ENCODE results near the gene EPN2. TPM values are rescaled to one million over a fixed set of nuclear protein-coding genes. Genes with fewer than 3 reads are reported as not detected.

Gene EPN2
- total RNA-seq, 4 donors from 2014 or later = 30.7 to 156 (median 45.1) TPM

- no peaks in the 10 kb centered on the region for H3K27me3 ChIP-seq
- no peaks in the 10 kb centered on the region for H3K9me3 ChIP-seq
- WGBS, 2 donors (ENCODE audit: low coverage in 1 of 2) = no CpG with 5 or more reads among the region's 7 CpGs
- no peak overlapping the region for H3K4me3 ChIP-seq
- no peak overlapping the region for H3K27ac ChIP-seq
- H3K4me1 ChIP-seq = peaks cover 3 to 66% (median 20%) of the 10 kb centered on the region in 3 donors
- ATAC-seq = no peak
- TF ChIP-seq POLR2AphosphoS5 (IDR thresholded peaks at IDR 0.05) (no peak), EP300 (IDR thresholded peaks at IDR 0.05) (no peak), POLR2A (IDR thresholded peaks at IDR 0.05) (no peak), CTCF (IDR thresholded peaks at IDR 0.05) (no peak)
- no peaks in the 10 kb centered on the region for H3K36me3 ChIP-seq
These were observed 105.6 kb downstream of the EPN2 start for GRCh38 chr17:19342611-19343255.

- ATAC-seq = no peak
- H3K36me3 ChIP-seq = no peaks in the 10 kb centered on the region
- no peaks in the 10 kb centered on the region for H3K27me3 ChIP-seq
- no peaks in the 10 kb centered on the region for H3K9me3 ChIP-seq
- WGBS, 2 donors (ENCODE audit: low coverage in 1 of 2) = 67 to 80% methylated on average over 1 of the region's 7 CpGs
- TF ChIP-seq EP300 (IDR thresholded peaks at IDR 0.05) (no peak), CTCF (IDR thresholded peaks at IDR 0.05) (no peak), POLR2AphosphoS5 (IDR thresholded peaks at IDR 0.05) (no peak), POLR2A (IDR thresholded peaks at IDR 0.05) (no peak)
- no peak overlapping the region for H3K27ac ChIP-seq
- no peak overlapping the region for H3K4me3 ChIP-seq
- peaks cover 3 to 64% (median 20%) of the 10 kb centered on the region in 3 donors for H3K4me1 ChIP-seq
These were observed 106.1 kb downstream of the EPN2 start for GRCh38 chr17:19343256-19343630.

GRCh38 chr17:19343671-19344151 is 106.5 kb downstream of the EPN2 start:
- Histone ChIP-seq H3K36me3 (no peaks in the 10 kb centered on the region), H3K4me1 (peaks cover 3 to 64% (median 20%) of the 10 kb centered on the region in 3 donors), H3K27ac (no peak overlapping the region), H3K9me3 (no peaks in the 10 kb centered on the region), H3K4me3 (no peak overlapping the region), H3K27me3 (no peaks in the 10 kb centered on the region)
- no CpG with 5 or more reads among the region's 13 CpGs for WGBS, 2 donors (ENCODE audit: low coverage in 1 of 2)
- TF ChIP-seq POLR2AphosphoS5 (IDR thresholded peaks at IDR 0.05) = no peak
- no peak for TF ChIP-seq POLR2A (IDR thresholded peaks at IDR 0.05)
- TF ChIP-seq EP300 (IDR thresholded peaks at IDR 0.05) = no peak
- no peak for TF ChIP-seq CTCF (IDR thresholded peaks at IDR 0.05)
- no peak for ATAC-seq

GRCh38 chr17:19344311-19345066 is 107.3 kb downstream of the EPN2 start:
- Histone ChIP-seq H3K4me1 (peaks cover 3 to 64% (median 20%) of the 10 kb centered on the region in 3 donors), H3K27me3 (no peaks in the 10 kb centered on the region), H3K9me3 (no peaks in the 10 kb centered on the region), H3K4me3 (no peak overlapping the region), H3K36me3 (no peaks in the 10 kb centered on the region), H3K27ac (no peak overlapping the region)
- TF ChIP-seq POLR2A (IDR thresholded peaks at IDR 0.05) (no peak), EP300 (IDR thresholded peaks at IDR 0.05) (no peak), CTCF (IDR thresholded peaks at IDR 0.05) (no peak), POLR2AphosphoS5 (IDR thresholded peaks at IDR 0.05) (no peak)
- ATAC-seq = no peak
- 40 to 100% methylated on average over 1 to 2 of the region's 40 CpGs for WGBS, 2 donors (ENCODE audit: low coverage in 1 of 2)
